HG03571 (cell line): ENCODE results near the gene SCT.

Experiments used
- ATAC-seq: cut with Tn5 transposase; IDR thresholded peaks from one replicate; pipeline ENCODE4 v1.9.1; 2021; ENCODE audit not compliant: unreplicated experiment

The SCT gene

GRCh38 chr11:623349-623869, 3.6 kb downstream of the SCT start:
- ATAC-seq: no peak

- no peak for ATAC-seq
These were observed 5.1 kb downstream of the SCT start for GRCh38 chr11:621838-622237.

GRCh38 chr11:620935-621814, 5.8 kb downstream of the SCT start:
- no peak for ATAC-seq

GRCh38 chr11:620201-620600, 6.8 kb downstream of the SCT start:
- ATAC-seq: no peak

DNA sequence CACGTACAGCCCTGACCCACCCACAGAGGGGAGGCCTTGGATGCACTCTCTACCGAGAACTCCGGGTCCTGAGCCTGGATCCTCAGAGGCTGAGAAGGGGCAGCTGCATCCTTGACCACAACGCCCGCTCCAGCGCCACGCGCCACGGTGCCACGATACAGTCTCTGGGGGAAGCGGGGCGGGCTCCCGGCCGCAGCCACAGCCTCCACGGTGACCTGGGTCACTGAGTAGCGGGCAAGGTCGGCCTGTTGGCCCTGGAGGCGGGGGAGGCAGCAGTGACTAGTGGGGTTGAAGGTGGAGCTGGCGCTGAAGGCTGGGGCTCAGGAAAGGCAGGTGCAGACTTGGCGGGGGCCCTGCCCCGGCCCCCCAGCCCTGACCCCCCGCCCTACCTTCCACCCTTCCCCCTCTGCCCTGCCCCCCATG, 7.3 kb downstream of the SCT start:
- ATAC-seq: no peak

- no peak for ATAC-seq
These were observed 7.9 kb downstream of the SCT start for GRCh38 chr11:618856-619627.

DNA sequence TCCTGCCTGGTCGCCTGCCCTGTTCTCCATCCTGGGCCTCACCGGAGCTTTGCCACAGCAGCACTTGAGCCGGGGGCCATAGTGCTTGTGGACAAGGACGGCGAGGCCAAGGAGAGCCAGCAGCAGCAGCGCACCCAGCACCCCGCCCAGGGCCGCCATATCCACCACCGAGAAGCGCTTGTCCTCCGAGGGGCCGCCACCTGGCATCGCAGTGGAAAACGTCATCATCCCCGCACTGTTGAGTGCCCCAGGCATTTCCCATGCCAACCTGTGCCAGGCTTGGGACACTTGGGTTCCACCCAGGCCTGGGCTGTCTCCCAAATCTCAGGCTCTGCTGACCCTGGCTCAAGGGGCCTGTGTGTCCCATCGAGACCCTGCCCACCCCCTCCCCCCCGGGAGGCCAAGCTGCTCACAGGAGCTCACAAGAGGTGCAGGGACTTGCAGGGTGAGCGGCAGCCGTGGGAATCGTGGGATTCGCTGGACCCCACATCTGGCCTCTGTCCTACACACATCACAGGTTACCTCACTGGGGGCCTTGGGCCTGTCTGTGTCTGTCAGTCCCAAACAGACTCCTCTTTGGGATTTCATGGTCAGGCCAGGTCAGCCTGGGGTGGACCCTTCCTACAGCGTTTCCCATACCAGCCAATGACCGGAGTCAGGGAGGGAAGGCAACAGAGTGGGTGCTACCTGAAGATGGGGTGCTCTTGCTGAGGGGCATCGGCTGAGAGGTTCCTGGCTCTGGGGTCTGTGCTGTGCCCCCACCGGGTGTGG, 8.9 kb downstream of the SCT start:
- ATAC-seq: no peak

GRCh38 chr11:617199-617911, 9.6 kb downstream of the SCT start:
- no peak for ATAC-seq

DNA sequence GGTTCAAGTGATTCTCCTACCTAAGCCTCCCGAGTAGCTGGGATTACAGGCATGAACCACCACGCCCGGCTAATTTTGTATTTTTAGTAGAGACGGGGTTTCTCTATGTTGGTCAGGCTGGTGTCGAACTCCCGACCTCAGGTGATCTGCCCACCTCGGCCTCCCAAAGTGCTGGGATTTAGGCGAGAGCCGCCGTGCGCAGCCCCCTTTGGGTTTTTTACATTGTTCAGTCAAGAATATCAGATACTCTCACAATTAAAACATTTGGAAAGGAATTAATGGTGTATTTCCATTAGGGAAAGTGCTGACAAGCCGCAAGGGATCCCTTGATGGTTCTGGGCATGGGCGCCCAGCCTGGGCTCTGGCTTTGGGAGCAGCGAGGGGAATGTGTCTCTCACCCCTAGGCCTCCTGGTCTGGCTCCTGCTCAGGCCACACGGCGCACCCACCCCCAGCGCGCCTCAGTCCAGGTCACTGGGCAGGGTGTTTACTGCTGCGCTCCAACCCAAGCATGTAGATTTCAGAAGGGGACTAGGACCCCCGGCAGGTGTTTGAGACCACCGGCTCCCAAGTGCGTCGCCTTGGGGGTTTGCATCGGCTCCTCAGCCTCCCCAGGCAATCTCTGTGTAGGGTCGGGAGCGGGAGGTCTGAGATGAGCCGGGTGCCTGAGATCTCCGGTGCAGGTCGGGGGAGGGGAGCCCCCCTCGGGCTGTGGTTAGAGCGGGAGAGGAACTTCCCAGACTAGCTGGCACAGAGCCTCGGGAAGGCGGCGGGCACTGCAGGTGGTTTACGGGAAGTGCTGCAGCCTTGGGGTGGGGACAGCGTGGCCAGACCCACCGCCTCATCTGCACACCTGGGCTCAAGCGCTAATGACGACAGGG, 10.4 kb downstream of the SCT start:
- no peak for ATAC-seq

DNA sequence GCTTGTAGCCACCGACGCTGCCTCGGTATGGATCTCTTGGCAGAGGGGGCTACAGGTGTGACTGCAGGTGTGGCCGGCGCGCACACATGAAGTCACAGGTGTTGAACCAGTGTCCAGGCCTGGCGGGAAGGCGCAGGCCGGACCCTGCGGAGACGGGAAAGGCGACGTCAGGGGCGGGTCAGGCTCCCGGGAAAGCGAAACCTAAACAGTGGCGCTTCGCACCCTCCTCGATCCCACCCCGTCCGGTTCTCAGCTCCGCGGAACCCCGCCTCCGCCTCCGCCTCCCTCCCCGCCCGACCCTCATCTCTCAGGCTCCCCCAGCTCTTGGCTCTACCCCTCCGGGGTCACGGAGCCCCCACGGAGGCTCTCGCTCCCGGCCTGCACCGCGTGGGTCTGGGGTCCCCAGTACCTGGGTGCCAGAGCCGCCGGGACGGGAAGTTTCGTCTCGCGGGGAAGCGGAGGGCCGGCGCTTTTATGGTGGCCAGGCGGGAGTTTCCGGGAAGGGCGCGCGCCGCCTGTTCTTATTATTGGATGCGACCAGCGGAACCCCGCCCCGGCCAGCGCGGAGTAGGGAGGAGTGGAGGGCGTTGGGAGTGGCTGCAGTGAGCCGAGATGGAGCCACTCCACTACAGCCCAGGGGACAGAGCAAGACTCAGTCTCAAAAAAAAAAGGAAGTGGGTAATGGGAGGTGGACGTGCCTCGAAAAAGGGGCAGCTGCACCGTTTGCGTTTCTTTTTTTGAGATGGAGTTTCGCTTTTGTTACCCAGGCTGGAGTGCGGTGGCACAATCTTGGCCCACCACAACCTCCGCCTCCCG, 11.3 kb downstream of the SCT start, which contains the start of gene IRF7:
IRF7 (minus strand) TSS at position 447 of the 816 bp plus-strand sequence. CDS start 586 bp downstream, outside the sequence.
- peak; percentile 77 for ATAC-seq

DNA sequence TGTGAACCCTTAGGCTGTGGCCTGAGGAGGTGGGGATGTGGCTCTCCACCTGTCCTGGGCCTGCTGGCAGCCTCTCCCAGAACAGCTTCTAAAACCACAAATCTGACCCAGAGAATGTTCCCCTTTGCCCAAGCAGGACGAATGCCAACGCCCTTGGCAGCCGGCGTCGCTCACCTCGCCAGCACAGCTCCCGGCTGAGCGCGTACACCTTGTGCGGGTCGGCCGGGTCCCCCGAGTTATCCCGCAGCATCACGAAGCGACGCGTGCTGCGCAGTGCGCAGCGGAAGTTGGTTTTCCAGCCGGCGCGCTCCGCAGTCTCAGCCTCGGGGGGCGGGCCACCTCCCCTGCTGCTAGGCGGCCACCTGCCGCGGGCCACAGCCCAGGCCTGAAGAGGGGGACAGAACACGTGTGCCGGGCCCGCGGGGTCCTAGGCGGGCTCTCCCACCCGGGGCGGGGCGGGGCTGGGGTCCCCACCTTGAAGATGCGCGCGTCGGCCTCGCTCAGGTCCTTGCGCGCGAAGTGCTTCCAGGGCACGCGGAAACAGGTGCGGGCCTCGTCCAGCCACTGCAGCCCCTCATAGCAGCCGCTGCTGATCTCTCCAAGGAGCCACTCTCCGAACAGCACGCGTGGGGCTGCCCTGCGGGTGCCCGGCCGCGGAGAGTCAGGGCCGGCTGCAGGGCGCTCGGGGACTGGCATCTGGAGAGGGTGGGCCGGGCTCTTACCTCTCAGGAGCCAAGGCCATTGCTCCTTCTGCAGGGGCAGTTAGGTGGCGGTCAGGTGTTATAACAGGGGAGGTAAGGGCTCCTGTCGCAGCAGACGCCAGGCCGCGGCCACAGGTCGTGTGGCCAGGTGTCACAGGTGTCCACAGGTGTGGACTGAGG, 12.1 kb downstream of the SCT start:
- no peak for ATAC-seq

GRCh38 chr11:614021-614622, 12.9 kb downstream of the SCT start:
- ATAC-seq: no peak

DNA sequence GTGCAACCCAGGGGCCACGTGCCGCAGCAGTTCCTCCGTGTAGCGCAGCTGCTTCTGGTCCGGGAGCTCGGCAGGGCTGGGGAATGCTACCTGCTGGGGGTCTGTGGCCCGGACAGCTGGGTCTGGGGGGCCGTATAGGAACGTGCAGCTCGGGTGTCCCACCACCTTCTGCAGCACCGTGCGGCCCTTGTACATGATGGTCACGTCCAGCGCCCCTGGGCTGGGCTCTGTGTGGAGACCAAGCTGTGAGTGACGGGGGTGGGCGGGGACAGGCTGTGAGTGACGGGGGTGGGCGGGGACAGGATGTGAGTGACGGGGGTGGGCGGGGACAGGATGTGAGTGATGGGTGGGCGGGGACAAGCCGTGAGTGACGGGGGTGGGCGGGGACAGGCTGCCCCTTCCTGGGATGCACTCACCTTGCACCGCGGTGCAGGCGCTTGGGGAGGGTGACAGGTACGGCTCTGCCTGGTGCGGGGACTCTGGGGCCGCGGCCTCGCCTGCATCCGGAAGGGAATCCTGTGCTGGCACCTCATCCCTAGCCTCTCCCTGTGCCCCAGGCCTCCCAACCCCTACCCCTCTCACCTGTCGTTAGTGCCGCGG, 13.5 kb downstream of the SCT start:
- no peak for ATAC-seq

DNA sequence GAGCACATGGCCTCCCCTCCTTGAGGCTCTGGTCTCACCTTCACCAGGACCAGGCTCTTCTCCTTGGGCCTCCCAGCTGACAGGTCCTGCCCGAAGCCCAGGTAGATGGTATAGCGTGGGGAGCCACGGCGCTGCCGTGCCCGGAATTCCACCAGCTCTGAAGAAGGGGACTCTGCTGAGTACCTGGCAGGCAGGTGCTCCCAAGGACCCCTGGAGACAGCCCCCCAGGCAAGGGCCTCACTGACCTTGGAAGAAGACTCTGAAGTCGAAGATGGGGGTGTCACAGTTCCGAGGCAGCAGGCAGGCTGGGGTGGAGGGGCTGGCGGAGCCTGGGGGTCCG, 14.1 kb downstream of the SCT start:
- ATAC-seq: no peak

GRCh38 chr11:612201-612960, 14.6 kb downstream of the SCT start:
- no peak for ATAC-seq
